HEK293 (cell line): ENCODE measurements around the gene FBLN5.
A peak's percentile ranks its signal among the peaks of the same experiment; 100 is the strongest.

Experiments
- GLIS1 ChIP-seq: fragments of 450-650 bp; formaldehyde crosslinking; IDR thresholded peaks from 2 replicates; pipeline ENCODE4 v1.5.1; 2016; ENCODE audit warnings: missing biosample characterization, missing genetic modification characterization
- GLIS2 ChIP-seq: fragments of 450-650 bp; formaldehyde crosslinking; IDR thresholded peaks from 2 replicates; pipeline ENCODE4 v1.5.1; 2016; ENCODE audit warnings: missing biosample characterization, missing genetic modification characterization
- KLF8 ChIP-seq: fragments of 450-650 bp; formaldehyde crosslinking; IDR thresholded peaks from 2 replicates; pipeline ENCODE4 v1.5.1; 2016; ENCODE audit warnings: missing biosample characterization, missing genetic modification characterization
- MZF1 ChIP-seq: fragments of 450-650 bp; formaldehyde crosslinking; IDR thresholded peaks from 2 replicates; pipeline ENCODE4 v1.5.1; 2017; ENCODE audit warnings: missing biosample characterization, missing genetic modification characterization, borderline replicate concordance
- SCRT2 ChIP-seq: fragments of 450-650 bp; formaldehyde crosslinking; IDR thresholded peaks from 2 replicates; pipeline ENCODE4 v1.5.1; 2016; ENCODE audit warnings: missing biosample characterization, missing genetic modification characterization
- SETDB1 ChIP-seq: IDR thresholded peaks from one replicate; pipeline ENCODE4 v1.6.1; 2017; ENCODE audit warnings: mild to moderate bottlenecking, low read length, moderate library complexity, mixed read lengths; ENCODE audit not compliant: insufficient read length
- ZBTB21 ChIP-seq: fragments of 450-650 bp; formaldehyde crosslinking; IDR thresholded peaks from 2 replicates; pipeline ENCODE4 v1.5.1; 2017; ENCODE audit warnings: missing biosample characterization, missing genetic modification characterization
- ZFHX2 ChIP-seq: fragments of 450-650 bp; formaldehyde crosslinking; conservative IDR thresholded peaks from 2 replicates; pipeline ENCODE4 v1.5.1; 2016; ENCODE audit warnings: missing biosample characterization, missing genetic modification characterization
- ZNF184 ChIP-seq: fragments of 450-650 bp; IDR thresholded peaks from 2 replicates; pipeline ENCODE4 v1.5.1; 2018; ENCODE audit warnings: missing biosample characterization, mild to moderate bottlenecking, missing genetic modification characterization
- ZNF211 ChIP-seq: fragments of 450-650 bp; formaldehyde crosslinking; IDR thresholded peaks from 2 replicates; pipeline ENCODE4 v1.5.1; 2016; ENCODE audit warnings: low read depth, missing biosample characterization, missing genetic modification characterization
- ZNF37A ChIP-seq: fragments of 450-650 bp; IDR thresholded peaks from 2 replicates; pipeline ENCODE4 v1.5.1; 2018; ENCODE audit warnings: missing biosample characterization, missing genetic modification characterization
- ZNF404 ChIP-seq: fragments of 450-650 bp; formaldehyde crosslinking; IDR thresholded peaks from 2 replicates; pipeline ENCODE4 v1.5.1; 2017; ENCODE audit warnings: missing biosample characterization, missing genetic modification characterization
- ZNF555 ChIP-seq: fragments of 450-650 bp; formaldehyde crosslinking; conservative IDR thresholded peaks from 2 replicates; pipeline ENCODE4 v1.5.1; 2017; ENCODE audit warnings: missing biosample characterization, mild to moderate bottlenecking, missing genetic modification characterization, inconsistent platforms
- ZNF560 ChIP-seq: fragments of 450-650 bp; formaldehyde crosslinking; IDR thresholded peaks from 2 replicates; pipeline ENCODE4 v1.5.1; 2017; ENCODE audit warnings: missing biosample characterization, missing genetic modification characterization, borderline replicate concordance
- ZNF561 ChIP-seq: fragments of 450-650 bp; IDR thresholded peaks from 2 replicates; pipeline ENCODE4 v1.5.1; 2018; ENCODE audit warnings: missing biosample characterization, missing genetic modification characterization, borderline replicate concordance
- ZNF571 ChIP-seq: fragments of 450-650 bp; formaldehyde crosslinking; IDR thresholded peaks from 2 replicates; pipeline ENCODE4 v1.5.0; 2017; ENCODE audit warnings: missing biosample characterization, missing genetic modification characterization
- ZNF626 ChIP-seq: fragments of 450-650 bp; sonication (Bioruptor Pico); formaldehyde crosslinking; IDR thresholded peaks from 2 replicates; pipeline ENCODE4 v1.5.1; 2018; ENCODE audit warnings: missing biosample characterization, missing genetic modification characterization, inconsistent platforms
- ZNF76 ChIP-seq: fragments of 450-650 bp; formaldehyde crosslinking; IDR thresholded peaks from 2 replicates; pipeline ENCODE4; 2016; ENCODE audit warnings: low read depth, missing biosample characterization, missing genetic modification characterization, borderline replicate concordance
- ZNF837 ChIP-seq: fragments of 450-650 bp; formaldehyde crosslinking; IDR thresholded peaks from 2 replicates; pipeline ENCODE4 v1.5.1; 2016; ENCODE audit warnings: missing biosample characterization, missing genetic modification characterization
- TF ChIP-seq, protein P1 (sequence below): fragments of 450-650 bp; formaldehyde crosslinking; IDR thresholded peaks from 2 replicates; pipeline ENCODE4 v1.5.1; 2017; ENCODE audit warnings: missing biosample characterization, missing genetic modification characterization
- TF ChIP-seq, protein P2 (sequence below): fragments of 450-650 bp; formaldehyde crosslinking; IDR thresholded peaks from 2 replicates; pipeline ENCODE4 v1.5.1; 2016; ENCODE audit warnings: missing biosample characterization, missing genetic modification characterization
- TF ChIP-seq, protein P3 (sequence below): fragments of 450-650 bp; formaldehyde crosslinking; IDR thresholded peaks from 2 replicates; pipeline ENCODE4 v1.5.1; 2016; ENCODE audit warnings: missing biosample characterization, missing genetic modification characterization
- TF ChIP-seq, protein P4 (sequence below): fragments of 450-650 bp; formaldehyde crosslinking; IDR thresholded peaks from 2 replicates; pipeline ENCODE4 v1.5.1; 2016; ENCODE audit warnings: missing biosample characterization, missing genetic modification characterization
- TF ChIP-seq, protein P5 (sequence below): fragments of 450-650 bp; formaldehyde crosslinking; IDR thresholded peaks from 2 replicates; pipeline ENCODE4 v1.5.1; 2016; ENCODE audit warnings: missing biosample characterization, missing genetic modification characterization, borderline replicate concordance

The FBLN5 gene

DNA sequence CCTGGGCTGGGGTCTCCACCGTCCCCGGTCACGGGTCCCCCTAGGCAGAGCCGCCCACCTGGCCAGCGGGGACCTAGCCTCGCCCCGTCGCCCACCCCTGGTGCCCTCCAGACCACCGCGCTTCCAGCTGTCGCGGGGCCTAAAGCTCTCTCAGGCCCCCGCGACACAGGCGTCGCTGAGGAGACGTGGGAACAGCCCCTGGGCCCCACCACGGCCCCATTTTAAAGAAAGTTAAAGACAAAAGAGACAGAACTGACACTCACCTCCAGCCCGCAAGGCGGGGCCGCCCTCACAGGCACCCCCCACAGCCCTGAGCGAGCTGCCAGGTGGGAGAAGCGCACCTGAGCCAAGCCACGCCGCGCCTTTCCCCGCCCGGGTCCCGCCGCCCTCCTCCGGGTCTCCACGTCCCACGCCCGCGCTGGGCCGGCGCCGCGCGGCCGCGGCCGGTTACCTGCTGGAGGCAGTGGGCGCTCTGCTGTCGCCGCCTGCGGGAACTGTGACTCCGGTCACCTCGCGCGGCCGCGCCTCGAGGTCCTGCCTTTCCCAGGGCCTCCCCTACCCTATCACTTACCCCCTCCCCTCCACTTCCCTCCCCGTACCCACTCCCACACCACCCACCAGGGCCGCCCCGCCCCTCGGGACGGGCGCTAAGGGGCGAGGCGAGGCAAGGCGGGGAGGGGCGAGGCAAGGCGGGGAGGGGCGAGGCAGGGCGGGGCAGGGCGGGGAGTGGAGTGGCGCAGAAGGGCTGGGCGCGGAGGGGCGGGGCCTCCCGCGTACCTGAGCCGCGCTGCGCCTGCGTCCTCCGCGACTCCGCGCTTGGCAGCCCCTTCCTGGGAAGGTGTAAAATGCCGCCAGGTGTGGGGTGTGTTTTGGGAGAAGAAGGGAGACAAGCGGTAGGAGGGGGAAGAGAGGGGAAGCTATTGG is 111.3 kb downstream of the FBLN5 start (continued):
- TF ChIP-seq, protein P1, sequence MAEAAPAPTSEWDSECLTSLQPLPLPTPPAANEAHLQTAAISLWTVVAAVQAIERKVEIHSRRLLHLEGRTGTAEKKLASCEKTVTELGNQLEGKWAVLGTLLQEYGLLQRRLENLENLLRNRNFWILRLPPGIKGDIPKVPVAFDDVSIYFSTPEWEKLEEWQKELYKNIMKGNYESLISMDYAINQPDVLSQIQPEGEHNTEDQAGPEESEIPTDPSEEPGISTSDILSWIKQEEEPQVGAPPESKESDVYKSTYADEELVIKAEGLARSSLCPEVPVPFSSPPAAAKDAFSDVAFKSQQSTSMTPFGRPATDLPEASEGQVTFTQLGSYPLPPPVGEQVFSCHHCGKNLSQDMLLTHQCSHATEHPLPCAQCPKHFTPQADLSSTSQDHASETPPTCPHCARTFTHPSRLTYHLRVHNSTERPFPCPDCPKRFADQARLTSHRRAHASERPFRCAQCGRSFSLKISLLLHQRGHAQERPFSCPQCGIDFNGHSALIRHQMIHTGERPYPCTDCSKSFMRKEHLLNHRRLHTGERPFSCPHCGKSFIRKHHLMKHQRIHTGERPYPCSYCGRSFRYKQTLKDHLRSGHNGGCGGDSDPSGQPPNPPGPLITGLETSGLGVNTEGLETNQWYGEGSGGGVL (tag by site-specific recombination), result peak; percentile 99
- TF ChIP-seq, protein P2, sequence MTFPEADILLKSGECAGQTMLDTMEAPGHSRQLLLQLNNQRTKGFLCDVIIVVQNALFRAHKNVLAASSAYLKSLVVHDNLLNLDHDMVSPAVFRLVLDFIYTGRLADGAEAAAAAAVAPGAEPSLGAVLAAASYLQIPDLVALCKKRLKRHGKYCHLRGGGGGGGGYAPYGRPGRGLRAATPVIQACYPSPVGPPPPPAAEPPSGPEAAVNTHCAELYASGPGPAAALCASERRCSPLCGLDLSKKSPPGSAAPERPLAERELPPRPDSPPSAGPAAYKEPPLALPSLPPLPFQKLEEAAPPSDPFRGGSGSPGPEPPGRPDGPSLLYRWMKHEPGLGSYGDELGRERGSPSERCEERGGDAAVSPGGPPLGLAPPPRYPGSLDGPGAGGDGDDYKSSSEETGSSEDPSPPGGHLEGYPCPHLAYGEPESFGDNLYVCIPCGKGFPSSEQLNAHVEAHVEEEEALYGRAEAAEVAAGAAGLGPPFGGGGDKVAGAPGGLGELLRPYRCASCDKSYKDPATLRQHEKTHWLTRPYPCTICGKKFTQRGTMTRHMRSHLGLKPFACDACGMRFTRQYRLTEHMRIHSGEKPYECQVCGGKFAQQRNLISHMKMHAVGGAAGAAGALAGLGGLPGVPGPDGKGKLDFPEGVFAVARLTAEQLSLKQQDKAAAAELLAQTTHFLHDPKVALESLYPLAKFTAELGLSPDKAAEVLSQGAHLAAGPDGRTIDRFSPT (tag by site-specific recombination), result peak; percentile 79
- no peak for TF ChIP-seq ZNF555
- peak; percentile 27; the same call in 1 of the 2 replicates for TF ChIP-seq ZNF561
- 0 out of 2 replicates have a peak, but pooled peaks have one; percentile 52 for TF ChIP-seq GLIS2 (tag by site-specific recombination)
- TF ChIP-seq ZNF560 (tag by site-specific recombination), result no peak
- no peak for TF ChIP-seq ZNF76 (tag by site-specific recombination)
- 0 out of 2 replicates have a peak, but pooled peaks have one; percentile 18 for TF ChIP-seq GLIS1 (tag by site-specific recombination)
- no peak for TF ChIP-seq ZNF404 (tag by site-specific recombination)
- no peak for TF ChIP-seq SETDB1
- TF ChIP-seq, protein P3, sequence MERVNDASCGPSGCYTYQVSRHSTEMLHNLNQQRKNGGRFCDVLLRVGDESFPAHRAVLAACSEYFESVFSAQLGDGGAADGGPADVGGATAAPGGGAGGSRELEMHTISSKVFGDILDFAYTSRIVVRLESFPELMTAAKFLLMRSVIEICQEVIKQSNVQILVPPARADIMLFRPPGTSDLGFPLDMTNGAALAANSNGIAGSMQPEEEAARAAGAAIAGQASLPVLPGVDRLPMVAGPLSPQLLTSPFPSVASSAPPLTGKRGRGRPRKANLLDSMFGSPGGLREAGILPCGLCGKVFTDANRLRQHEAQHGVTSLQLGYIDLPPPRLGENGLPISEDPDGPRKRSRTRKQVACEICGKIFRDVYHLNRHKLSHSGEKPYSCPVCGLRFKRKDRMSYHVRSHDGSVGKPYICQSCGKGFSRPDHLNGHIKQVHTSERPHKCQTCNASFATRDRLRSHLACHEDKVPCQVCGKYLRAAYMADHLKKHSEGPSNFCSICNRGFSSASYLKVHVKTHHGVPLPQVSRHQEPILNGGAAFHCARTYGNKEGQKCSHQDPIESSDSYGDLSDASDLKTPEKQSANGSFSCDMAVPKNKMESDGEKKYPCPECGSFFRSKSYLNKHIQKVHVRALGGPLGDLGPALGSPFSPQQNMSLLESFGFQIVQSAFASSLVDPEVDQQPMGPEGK (tag by site-specific recombination), result peak; percentile 74
- TF ChIP-seq ZBTB21 (tag by site-specific recombination), result no peak
- no peak for TF ChIP-seq ZNF184
- TF ChIP-seq, protein P4, sequence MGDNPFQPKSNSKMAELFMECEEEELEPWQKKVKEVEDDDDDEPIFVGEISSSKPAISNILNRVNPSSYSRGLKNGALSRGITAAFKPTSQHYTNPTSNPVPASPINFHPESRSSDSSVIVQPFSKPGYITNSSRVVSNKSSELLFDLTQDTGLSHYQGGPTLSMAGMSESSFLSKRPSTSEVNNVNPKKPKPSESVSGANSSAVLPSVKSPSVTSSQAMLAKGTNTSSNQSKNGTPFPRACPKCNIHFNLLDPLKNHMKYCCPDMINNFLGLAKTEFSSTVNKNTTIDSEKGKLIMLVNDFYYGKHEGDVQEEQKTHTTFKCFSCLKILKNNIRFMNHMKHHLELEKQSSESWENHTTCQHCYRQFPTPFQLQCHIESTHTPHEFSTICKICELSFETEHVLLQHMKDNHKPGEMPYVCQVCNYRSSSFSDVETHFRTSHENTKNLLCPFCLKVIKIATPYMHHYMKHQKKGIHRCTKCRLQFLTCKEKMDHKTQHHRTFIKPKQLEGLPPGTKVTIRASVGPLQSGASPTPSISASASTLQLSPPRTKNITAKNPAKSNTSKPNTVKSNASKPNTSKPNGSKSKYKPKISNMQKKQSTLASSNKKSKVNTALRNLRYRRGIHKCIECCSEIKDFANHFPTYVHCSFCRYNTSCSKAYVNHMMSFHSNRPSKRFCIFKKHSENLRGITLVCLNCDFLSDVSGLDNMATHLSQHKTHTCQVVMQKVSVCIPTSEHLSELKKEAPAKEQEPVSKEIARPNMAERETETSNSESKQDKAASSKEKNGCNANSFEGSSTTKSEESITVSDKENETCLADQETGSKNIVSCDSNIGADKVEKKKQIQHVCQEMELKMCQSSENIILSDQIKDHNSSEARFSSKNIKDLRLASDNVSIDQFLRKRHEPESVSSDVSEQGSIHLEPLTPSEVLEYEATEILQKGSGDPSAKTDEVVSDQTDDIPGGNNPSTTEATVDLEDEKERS (tag by site-specific recombination), result no peak
- TF ChIP-seq ZFHX2, result peak; percentile 97
- TF ChIP-seq KLF8, result peak; percentile 89
- no peak for TF ChIP-seq ZNF626
- TF ChIP-seq, protein P5, sequence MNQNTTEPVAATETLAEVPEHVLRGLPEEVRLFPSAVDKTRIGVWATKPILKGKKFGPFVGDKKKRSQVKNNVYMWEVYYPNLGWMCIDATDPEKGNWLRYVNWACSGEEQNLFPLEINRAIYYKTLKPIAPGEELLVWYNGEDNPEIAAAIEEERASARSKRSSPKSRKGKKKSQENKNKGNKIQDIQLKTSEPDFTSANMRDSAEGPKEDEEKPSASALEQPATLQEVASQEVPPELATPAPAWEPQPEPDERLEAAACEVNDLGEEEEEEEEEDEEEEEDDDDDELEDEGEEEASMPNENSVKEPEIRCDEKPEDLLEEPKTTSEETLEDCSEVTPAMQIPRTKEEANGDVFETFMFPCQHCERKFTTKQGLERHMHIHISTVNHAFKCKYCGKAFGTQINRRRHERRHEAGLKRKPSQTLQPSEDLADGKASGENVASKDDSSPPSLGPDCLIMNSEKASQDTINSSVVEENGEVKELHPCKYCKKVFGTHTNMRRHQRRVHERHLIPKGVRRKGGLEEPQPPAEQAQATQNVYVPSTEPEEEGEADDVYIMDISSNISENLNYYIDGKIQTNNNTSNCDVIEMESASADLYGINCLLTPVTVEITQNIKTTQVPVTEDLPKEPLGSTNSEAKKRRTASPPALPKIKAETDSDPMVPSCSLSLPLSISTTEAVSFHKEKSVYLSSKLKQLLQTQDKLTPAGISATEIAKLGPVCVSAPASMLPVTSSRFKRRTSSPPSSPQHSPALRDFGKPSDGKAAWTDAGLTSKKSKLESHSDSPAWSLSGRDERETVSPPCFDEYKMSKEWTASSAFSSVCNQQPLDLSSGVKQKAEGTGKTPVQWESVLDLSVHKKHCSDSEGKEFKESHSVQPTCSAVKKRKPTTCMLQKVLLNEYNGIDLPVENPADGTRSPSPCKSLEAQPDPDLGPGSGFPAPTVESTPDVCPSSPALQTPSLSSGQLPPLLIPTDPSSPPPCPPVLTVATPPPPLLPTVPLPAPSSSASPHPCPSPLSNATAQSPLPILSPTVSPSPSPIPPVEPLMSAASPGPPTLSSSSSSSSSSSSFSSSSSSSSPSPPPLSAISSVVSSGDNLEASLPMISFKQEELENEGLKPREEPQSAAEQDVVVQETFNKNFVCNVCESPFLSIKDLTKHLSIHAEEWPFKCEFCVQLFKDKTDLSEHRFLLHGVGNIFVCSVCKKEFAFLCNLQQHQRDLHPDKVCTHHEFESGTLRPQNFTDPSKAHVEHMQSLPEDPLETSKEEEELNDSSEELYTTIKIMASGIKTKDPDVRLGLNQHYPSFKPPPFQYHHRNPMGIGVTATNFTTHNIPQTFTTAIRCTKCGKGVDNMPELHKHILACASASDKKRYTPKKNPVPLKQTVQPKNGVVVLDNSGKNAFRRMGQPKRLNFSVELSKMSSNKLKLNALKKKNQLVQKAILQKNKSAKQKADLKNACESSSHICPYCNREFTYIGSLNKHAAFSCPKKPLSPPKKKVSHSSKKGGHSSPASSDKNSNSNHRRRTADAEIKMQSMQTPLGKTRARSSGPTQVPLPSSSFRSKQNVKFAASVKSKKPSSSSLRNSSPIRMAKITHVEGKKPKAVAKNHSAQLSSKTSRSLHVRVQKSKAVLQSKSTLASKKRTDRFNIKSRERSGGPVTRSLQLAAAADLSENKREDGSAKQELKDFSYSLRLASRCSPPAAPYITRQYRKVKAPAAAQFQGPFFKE (tag by site-specific recombination), result no peak
- TF ChIP-seq ZNF37A, result no peak
- no peak for TF ChIP-seq MZF1 (tag by site-specific recombination)
- no peak for TF ChIP-seq SCRT2
- TF ChIP-seq ZNF211, result no peak
- TF ChIP-seq ZNF571, result no peak
- no peak for TF ChIP-seq ZNF837 (tag by site-specific recombination)
